Right lobe of liver (tissue), 6 donors: ENCODE measurements around the gene HHLA2. TPM values are rescaled to one million over a fixed set of nuclear protein-coding genes. Genes with fewer than 3 reads are reported as not detected.

ENCODE experiments used
- ATAC-seq, 4 donors: fragments of 200-7000 bp; cut with Tn5 transposase; one replicate each; pipeline ENCODE4 v1.9.1; 2020; ENCODE audit warnings: mild to moderate bottlenecking in 4 of 4, moderate library complexity in 4 of 4
- DNase-seq, 3 donors: peaks; one replicate each; pipeline ENCODE4 v3.0.0-alpha.2; 2020
- H3K27ac ChIP-seq, 3 donors: fragments of 200-600 bp; one replicate each; pipeline ENCODE4 v1.8.0; 2022
- H3K27me3 ChIP-seq, 2 donors: fragments of 200-600 bp; one replicate each; pipeline ENCODE4 v1.8.0; 2022
- H3K36me3 ChIP-seq, 4 donors: fragments of 200-600 bp; sonication (generic) in 1 of 4; one replicate each; pipeline versions ENCODE4 v1.5.1 to v1.8.0; 2017 to 2022; ENCODE audit warnings: control low read depth in 1 of 4
- H3K4me1 ChIP-seq, 4 donors: fragments of 200-600 bp; sonication (generic) in 1 of 4; one replicate each; pipeline versions ENCODE4 v1.5.1 to v1.8.0; 2017 to 2022; ENCODE audit warnings: control low read depth in 1 of 4
- H3K4me3 ChIP-seq, 3 donors: fragments of 200-600 bp; one replicate each; pipeline ENCODE4 v1.8.0; 2022
- H3K9me3 ChIP-seq, 4 donors: fragments of 200-600 bp; sonication (generic) in 1 of 4; one replicate each; pipeline versions ENCODE4 v1.5.1 to v1.8.0; 2017 to 2022; ENCODE audit warnings: control low read depth in 1 of 4
- CTCF ChIP-seq, 4 donors: fragments of 200-600 bp in 3 of 4; fragments of 450-650 bp in 1 of 4; IDR thresholded peaks; one replicate each; pipeline versions ENCODE4 v1.5.1 to v1.8.0; 2016 to 2022; ENCODE audit warnings: antibody characterized with exemption in 4 of 4, mild to moderate bottlenecking in 2 of 4
- POLR2A ChIP-seq: fragments of 450-650 bp; IDR thresholded peaks from one replicate; pipeline ENCODE4 v1.6.1; 2017; ENCODE audit warnings: antibody characterized with exemption, mild to moderate bottlenecking
- WGBS: methylation state at CpG from one replicate; pipeline ENCODE4 v1.1.6; 2018; ENCODE audit warnings: low coverage, low lambda C conversion rate; ENCODE audit not compliant: insufficient coverage; ENCODE audit errors: missing lambda C conversion rate; 5-methylcytosine and 5-hydroxymethylcytosine counted together
- intact Hi-C, 2 donors: fragments of 100-400 bp; cut with DNase I; formaldehyde crosslinking; loops; one replicate each; pipeline versions ENCODE4 v1.11.2 to v1.14.1; 2022
- total RNA-seq, 6 experiments: library from RNA; depleted of rRNA in 2 of 6; stranded (reverse); fragments of >200 nt in 2 of 6; fragmentation: NEBNext Ultra II Directional in 3 of 6; extraction: Animal tissue kit (Norgen Biotek cat#: 25700) in 3 of 6; gene quantifications; one replicate each; pipeline versions ENCODE4 v1.1.0 to v1.2.4, GENCODE V29; 2016 to 2023
- donor health status: DM: no; HTN: yes; CAD: no.
- donor health status: DM: no; HTN: no; CAD: no.
- donor health status: DM: no; HTN: no; CAD: no.
- donor health status: DM: no; HTN: yes; CAD: no.
- donor health status: DM: no; HTN: yes; CAD: no.

Gene HHLA2
- total RNA-seq, 6 experiments from 2014 or later, result not detected

- Histone ChIP-seq H3K27me3 (no peaks in the 10 kb centered on the region), H3K27ac (no peak overlapping the region), H3K4me3 (no peak overlapping the region), H3K36me3 (no peaks in the 10 kb centered on the region), H3K9me3 (no peaks in the 10 kb centered on the region), H3K4me1 (peaks cover 0 to 4% (median 0%) of the 10 kb centered on the region in 4 donors)
- ATAC-seq, result no peak
- TF ChIP-seq POLR2A (no peak), CTCF (IDR thresholded peaks at IDR 0.05) (no peak)
- 50% methylated on average over 1 of the region's 11 CpGs for WGBS
- intact Hi-C loops, result no loop called here
- no peak for DNase-seq
These were observed 114.2 kb downstream of the HHLA2 start for GRCh38 chr3:108410531-108410984.

- H3K27ac ChIP-seq, result no peak overlapping the region
- TF ChIP-seq CTCF (IDR thresholded peaks at IDR 0.05) (no peak), POLR2A (no peak)
- no peaks in the 10 kb centered on the region for H3K36me3 ChIP-seq
- DNase-seq (no peak), ATAC-seq (no peak)
- intact Hi-C loops, result no loop called here
- H3K4me3 ChIP-seq, result no peak overlapping the region
- 71% methylated on average over 6 of the region's 6 CpGs for WGBS
- H3K9me3 ChIP-seq, result no peaks in the 10 kb centered on the region
- H3K27me3 ChIP-seq, result no peaks in the 10 kb centered on the region
- no peaks in the 10 kb centered on the region for H3K4me1 ChIP-seq
These were observed 115.9 kb downstream of the HHLA2 start for GRCh38 chr3:108412121-108412750.

GRCh38 chr3:108414007-108414406 lies 117.7 kb downstream of the HHLA2 start:
- no peak for TF ChIP-seq CTCF (IDR thresholded peaks at IDR 0.05)
- no peak for TF ChIP-seq POLR2A
- WGBS, result 63% methylated on average over 5 of the region's 5 CpGs

GRCh38 chr3:108415661-108416060 lies 119.3 kb downstream of the HHLA2 start:
- no peak overlapping the region for H3K27ac ChIP-seq
- no peak for DNase-seq
- intact Hi-C loops, result no loop called here
- H3K9me3 ChIP-seq, result no peaks in the 10 kb centered on the region
- 73% methylated on average over 3 of the region's 3 CpGs for WGBS
- H3K4me1 ChIP-seq, result no peaks in the 10 kb centered on the region
- no peaks in the 10 kb centered on the region for H3K27me3 ChIP-seq
- H3K36me3 ChIP-seq, result no peaks in the 10 kb centered on the region
- no peak for ATAC-seq
- no peak for TF ChIP-seq POLR2A
- no peak for TF ChIP-seq CTCF (IDR thresholded peaks at IDR 0.05)
- no peak overlapping the region for H3K4me3 ChIP-seq

More at GRCh38 chr3:108414007-108414406, 117.7 kb downstream of the HHLA2 start:
- no peaks in the 10 kb centered on the region for H3K36me3 ChIP-seq
- DNase-seq (no peak), ATAC-seq (no peak)
- no peaks in the 10 kb centered on the region for H3K27me3 ChIP-seq
- no peaks in the 10 kb centered on the region for H3K4me1 ChIP-seq
- H3K9me3 ChIP-seq, result no peaks in the 10 kb centered on the region
- intact Hi-C loops, result no loop called here
- no peak overlapping the region for H3K4me3 ChIP-seq
- no peak overlapping the region for H3K27ac ChIP-seq
